PFSK-1 (cell line): ENCODE measurements around the gene FPR1.

Experiments
- POLR2AphosphoS5 ChIP-seq: IDR thresholded peaks from 2 replicates; pipeline ENCODE4 v1.6.1; 2012; ENCODE audit warnings: low read depth, mild to moderate bottlenecking, control low read depth, low read length, moderate library complexity
- TAF1 ChIP-seq: IDR thresholded peaks from 2 replicates; pipeline ENCODE4 v1.6.1; 2012; ENCODE audit warnings: low read length, control low read depth, borderline replicate concordance; ENCODE audit not compliant: insufficient read depth

- TF ChIP-seq TAF1 (no peak), POLR2AphosphoS5 (no peak)
Measured at GRCh38 chr19:51699170-51699569, 52.5 kb downstream of the FPR1 start.
